HG02943 (cell line): ENCODE data around the gene KCNQ4.

Experiments
- ATAC-seq: cut with Tn5 transposase; IDR thresholded peaks from one replicate; pipeline ENCODE4 v1.9.1; 2021; ENCODE audit warnings: mild to moderate bottlenecking, low read depth, moderate library complexity; ENCODE audit not compliant: unreplicated experiment

The KCNQ4 gene

GRCh38 chr1:40754201-40754600 lies 29.4 kb upstream of the KCNQ4 start:
- ATAC-seq = no peak

- no peak for ATAC-seq
Observed at GRCh38 chr1:40755067-40755466, 28.5 kb upstream of the KCNQ4 start.

GRCh38 chr1:40756523-40756922 lies 27.1 kb upstream of the KCNQ4 start:
- ATAC-seq = no peak

GRCh38 chr1:40757084-40757483 lies 26.5 kb upstream of the KCNQ4 start:
- ATAC-seq = no peak

DNA sequence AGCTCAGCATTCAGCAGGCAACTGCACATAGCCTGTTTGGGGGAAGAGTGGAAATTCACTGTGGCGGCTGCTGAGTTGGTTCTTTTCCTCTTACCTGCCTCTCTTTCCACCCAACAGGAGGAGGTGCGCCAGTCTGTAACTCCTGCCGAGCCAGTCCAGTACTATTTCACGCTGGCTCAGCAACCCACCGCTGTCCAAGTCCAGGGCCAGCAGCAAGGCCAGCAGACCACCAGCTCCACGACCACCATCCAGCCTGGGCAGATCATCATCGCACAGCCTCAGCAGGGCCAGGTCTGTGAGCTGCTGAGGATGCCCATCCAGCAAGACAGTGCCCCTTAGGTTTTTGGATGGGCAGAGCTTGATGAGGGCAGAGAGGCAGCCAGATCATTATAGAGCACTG lies 25.6 kb upstream of the KCNQ4 start:
- no peak for ATAC-seq

DNA sequence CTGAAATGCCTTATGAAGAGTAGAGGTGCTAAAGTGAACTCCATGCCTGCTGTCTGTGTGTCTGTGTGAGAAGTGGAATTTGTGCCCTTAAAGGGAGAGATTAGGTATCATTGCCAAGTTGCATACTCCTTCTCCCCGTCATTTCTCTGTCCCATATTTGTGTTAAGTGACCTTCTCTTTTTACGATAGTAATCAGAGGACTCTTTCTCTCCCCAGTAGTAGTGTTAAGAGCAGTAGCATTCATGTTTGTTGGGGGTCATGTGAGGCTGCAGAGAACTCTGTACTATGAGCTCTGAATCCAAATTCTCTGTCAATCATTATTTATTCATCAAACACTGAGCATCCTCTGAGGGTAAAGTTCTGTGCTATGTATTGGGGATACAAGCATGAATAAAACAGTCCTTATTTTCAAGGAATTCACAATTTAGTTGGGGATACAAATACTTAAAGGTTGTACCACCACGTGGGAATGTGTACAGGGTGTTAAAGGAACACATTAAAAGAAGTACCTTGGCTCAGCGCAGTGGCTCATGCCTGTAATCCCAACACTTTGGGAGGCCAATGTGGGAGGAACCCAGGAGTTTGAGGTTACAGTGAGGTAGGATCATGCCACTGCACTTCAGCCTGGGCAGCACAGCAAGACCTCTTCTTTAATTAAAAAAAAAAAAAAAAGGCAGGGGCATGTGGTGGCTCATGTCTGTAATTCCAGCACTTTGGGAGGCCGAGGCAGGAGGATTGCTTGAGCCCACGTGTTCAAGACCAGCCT lies 24.8 kb upstream of the KCNQ4 start:
- no peak for ATAC-seq

DNA sequence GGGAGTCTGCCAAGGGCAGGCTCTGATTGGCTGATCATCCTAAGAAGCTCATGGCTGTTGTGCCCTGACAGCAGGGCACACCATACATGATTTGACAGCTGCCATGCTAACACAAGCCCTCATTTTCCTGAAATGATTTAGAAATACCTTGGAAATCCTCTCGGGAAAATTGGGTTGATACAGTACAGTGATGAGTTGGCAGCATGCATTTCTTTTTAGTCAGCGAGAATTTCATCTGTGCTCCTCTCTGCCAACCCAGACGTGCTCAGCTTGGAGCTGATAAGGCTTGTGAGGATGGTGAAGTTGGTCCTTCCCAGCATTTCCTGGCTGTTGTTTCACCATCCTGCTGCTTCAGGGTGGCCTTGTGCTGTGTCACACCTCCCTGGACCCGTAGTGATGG lies 22.6 kb upstream of the KCNQ4 start:
- ATAC-seq = no peak

DNA sequence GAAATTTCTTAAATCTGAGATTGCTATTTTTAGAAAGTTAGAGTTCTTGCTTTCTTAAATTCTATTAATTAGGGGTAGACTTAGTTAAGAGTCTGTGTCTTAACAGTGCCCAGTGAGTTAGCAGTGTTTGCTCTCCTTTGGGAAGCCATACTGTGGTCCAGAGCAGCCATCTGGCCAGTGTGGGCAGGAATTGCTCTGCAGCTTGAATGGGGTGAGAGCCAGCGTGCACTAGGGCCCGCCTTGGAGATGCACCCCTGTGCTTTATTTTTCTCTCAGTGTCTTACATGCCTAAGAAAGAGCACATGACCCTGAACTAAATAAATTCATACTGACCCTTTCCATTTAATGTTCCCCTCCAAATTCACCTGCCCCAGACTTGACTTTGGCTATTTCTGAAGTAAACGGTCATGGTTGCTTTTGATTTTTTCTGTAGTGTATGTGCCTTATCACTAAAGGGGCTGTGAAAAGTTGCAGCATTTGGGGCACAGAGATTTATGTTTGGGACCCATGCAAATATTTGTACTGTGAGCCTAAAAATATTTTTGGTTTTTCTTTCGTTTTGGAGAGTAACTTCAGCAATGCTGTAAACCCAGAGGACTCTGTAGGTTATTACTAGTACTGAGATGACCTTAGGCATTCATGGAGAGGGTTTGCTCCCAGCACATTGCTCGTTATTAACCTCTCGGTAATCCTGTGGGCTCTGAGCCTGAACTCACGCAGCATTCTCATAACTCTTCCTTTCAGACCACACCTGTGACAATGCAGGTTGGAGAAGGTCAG lies 21.3 kb upstream of the KCNQ4 start:
- ATAC-seq = no peak

- no peak for ATAC-seq
Observed at GRCh38 chr1:40763742-40764532, 19.6 kb upstream of the KCNQ4 start.

- no peak for ATAC-seq
Observed at GRCh38 chr1:40764981-40765380, 18.6 kb upstream of the KCNQ4 start.

DNA sequence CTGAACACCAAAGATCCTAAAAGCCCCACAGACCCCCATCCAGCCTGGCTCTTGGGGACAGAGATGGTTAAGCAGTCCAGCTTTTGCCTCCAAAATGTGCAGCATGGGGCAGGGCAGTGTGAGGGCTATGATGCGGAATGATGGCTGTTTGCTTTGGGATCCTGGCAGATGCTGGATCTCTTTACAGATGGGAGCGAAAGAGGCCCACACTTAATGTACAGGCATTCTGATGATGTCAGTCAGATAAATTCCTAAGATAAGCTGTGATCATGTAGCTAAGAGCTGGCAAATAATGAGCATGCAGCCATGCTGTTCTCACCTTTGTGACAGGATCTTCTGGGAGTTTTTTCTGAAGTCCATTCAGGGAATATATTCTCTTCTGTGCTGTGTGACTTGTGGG lies 17.6 kb upstream of the KCNQ4 start:
- no peak for ATAC-seq

DNA sequence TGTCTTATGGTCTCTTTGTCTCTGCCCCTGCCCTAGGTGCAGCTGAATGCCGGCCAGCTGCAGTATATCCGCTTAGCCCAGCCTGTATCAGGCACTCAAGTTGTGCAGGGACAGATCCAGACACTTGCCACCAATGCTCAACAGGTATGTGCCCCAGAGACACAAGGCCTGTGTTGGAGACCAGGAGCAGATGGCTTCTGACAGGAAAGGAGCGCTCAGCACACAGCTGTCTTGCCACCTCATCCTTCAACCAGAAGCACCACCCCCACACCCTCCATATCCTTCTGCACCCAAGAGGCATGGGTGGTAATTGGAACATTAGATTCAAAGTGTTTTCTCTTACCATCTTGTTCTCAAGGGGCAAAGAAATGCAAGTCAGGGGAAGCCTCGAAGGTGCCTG lies 17.0 kb upstream of the KCNQ4 start:
- no peak for ATAC-seq

- ATAC-seq = no peak
Observed at GRCh38 chr1:40768146-40768990, 15.2 kb upstream of the KCNQ4 start.

- no peak for ATAC-seq
Observed at GRCh38 chr1:40769815-40770214, 13.8 kb upstream of the KCNQ4 start.

- ATAC-seq = no peak
Observed at GRCh38 chr1:40770296-40771070, 13.1 kb upstream of the KCNQ4 start.

DNA sequence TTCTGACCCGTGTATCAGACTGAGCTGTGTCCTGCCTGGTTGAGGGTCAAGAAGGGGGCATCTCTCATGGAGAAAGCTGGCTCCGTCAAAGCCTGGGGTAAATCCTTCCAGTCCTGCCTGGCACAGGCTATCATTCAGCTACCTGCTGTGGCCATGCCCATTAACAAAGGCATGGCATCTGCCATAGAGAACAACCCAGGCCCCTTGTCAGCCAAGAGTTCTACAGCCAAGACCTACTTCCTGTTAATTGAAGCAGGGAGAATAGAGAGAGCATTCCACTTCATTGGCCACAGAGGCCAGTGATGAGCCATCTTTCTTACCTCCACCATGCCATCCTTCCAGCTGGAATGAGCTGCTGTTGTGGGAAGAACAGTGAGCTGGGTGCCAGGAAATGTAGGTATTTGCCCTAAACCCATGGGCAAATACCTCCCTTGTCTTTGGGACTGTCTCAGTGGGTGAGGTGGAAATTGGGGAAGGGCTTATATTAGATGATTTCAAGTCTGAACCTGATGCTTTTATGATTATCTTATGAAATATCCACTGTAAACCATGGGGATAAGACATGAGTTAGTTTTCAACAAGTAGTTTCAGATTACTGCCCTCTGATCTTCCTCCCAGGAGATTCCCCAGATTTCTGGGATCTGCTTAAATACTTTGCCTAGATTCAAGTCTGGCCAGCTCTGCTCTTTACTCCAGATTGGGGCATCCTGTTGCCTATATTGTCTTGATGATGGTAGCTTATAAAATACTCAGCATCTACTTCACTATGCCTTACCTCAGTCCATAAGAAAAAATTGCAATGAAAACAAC lies 11.2 kb upstream of the KCNQ4 start:
- no peak for ATAC-seq

DNA sequence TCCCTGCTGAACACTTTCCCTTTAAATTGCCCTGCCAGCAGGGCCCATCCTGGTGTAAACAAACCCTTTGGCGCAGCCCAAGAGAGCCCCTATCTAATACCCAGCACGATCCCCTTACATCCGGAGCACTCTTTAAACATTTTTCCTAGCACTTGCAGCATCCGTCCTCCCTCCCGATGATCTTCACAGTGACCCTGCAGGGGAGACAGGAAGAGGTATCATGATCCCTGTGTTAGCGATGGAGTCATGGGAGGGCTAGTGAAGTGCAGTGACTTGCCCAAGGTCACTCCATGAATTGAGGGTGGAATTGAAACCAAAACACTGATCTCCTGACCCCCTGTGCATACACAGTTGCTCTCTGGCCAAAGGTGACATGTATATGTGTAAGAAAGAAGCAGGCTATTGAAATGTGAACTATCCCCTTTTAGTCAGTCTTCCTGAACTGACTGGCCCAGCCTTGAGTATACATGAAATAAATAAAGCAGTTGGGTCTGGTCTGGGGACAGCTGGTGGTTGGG lies 9.8 kb upstream of the KCNQ4 start:
- ATAC-seq = no peak

DNA sequence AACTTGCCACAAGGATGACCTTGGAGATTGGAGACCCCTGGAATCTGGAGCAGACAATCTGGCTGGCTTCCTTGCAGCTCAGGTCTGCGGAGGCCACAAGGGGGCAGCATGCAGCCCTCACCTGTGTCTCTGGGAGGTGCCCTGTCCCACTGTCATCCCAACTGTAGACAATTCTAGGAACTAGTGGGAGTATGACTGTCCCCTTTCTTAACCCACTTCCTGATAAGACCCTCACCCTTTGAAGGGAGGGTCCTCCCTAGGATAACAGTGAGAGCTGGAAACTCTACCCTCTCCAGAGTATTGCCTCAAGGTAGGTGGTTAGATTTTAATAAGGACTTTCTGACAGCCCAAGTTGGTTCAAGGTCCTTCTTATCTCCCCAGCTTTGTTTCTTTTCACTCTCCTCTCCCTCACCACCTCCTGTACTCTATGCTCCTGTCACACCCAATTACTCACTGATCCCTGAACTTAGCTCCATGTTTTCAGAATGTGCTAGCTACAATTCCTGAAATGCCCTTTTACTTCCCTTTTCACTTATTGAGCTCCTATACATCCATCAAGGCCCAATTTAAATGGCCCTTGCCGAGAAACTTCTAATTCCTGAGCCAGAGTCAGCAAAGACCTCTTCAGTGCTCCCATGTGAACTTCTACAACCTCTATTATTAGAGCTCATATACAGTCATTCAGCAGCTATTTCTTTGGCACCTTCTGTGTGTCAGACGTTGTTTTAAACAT lies 9.2 kb upstream of the KCNQ4 start:
- no peak for ATAC-seq
